Measurements from ENCODE around the gene MT1X.

Gene MT1X

GRCh38 chr16:56700631-56701030 lies 18.4 kb downstream of the MT1X start:
- no peak for DNase-seq (ENCODE audit: low spot score)
- TF ChIP-seq CTCF (IDR thresholded peaks at IDR 0.05; ENCODE audit: borderline replicate concordance, control extremely low read depth, extremely low read depth, insufficient read depth, missing control alignments), result no peak
- in situ Hi-C loops (cut with MboI; ENCODE audit: low sequenced_read_pairs, unreplicated experiment), result loop anchor here (10.0 kb wide), 1 partner anchor 126 kb away; no protein-coding TSS in a partner anchor

GRCh38 chr16:56701534-56701933 lies 19.3 kb downstream of the MT1X start:
- TF ChIP-seq CTCF (IDR thresholded peaks at IDR 0.05; ENCODE audit: borderline replicate concordance, control extremely low read depth, extremely low read depth, insufficient read depth, missing control alignments), result no peak
- in situ Hi-C loops (cut with MboI; ENCODE audit: low sequenced_read_pairs, unreplicated experiment), result loop anchor here (10.0 kb wide), 1 partner anchor 127 kb away; no protein-coding TSS in a partner anchor
- DNase-seq (ENCODE audit: low spot score), result no peak

- no peak for DNase-seq (ENCODE audit: low spot score)
- TF ChIP-seq CTCF (IDR thresholded peaks at IDR 0.05; ENCODE audit: borderline replicate concordance, control extremely low read depth, extremely low read depth, insufficient read depth, missing control alignments), result no peak
- in situ Hi-C loops (cut with MboI; ENCODE audit: low sequenced_read_pairs, unreplicated experiment), result loop anchor here (10.0 kb wide), 1 partner anchor 128 kb away; no protein-coding TSS in a partner anchor
Measured at GRCh38 chr16:56702836-56703235, 20.6 kb downstream of the MT1X start.

GRCh38 chr16:56708525-56709442 lies 26.5 kb downstream of the MT1X start:
- in situ Hi-C loops (cut with MboI; ENCODE audit: low sequenced_read_pairs, unreplicated experiment), result loop anchor here (10.0 kb wide), 1 partner anchor 134 kb away; no protein-coding TSS in a partner anchor
- no peak for DNase-seq (ENCODE audit: low spot score)
- TF ChIP-seq CTCF (IDR thresholded peaks at IDR 0.05; ENCODE audit: borderline replicate concordance, control extremely low read depth, extremely low read depth, insufficient read depth, missing control alignments), result no peak

- TF ChIP-seq CTCF (IDR thresholded peaks at IDR 0.05; ENCODE audit: borderline replicate concordance, control extremely low read depth, extremely low read depth, insufficient read depth, missing control alignments), result no peak
- in situ Hi-C loops (cut with MboI; ENCODE audit: low sequenced_read_pairs, unreplicated experiment), result loop anchor here (10.0 kb wide), 1 partner anchor 135 kb away; no protein-coding TSS in a partner anchor
- no peak for DNase-seq (ENCODE audit: low spot score)
Measured at GRCh38 chr16:56709443-56710040, 27.3 kb downstream of the MT1X start.

GRCh38 chr16:56710181-56710737 lies 28.0 kb downstream of the MT1X start:
- DNase-seq (ENCODE audit: low spot score), result no peak
- in situ Hi-C loops (cut with MboI; ENCODE audit: low sequenced_read_pairs, unreplicated experiment), result no loop called here
- no peak for TF ChIP-seq CTCF (IDR thresholded peaks at IDR 0.05; ENCODE audit: borderline replicate concordance, control extremely low read depth, extremely low read depth, insufficient read depth, missing control alignments)
